Prostate gland (tissue), 2 donors: ENCODE results near the gene ARMH1. TPM values are rescaled to one million over a fixed set of nuclear protein-coding genes. Genes with fewer than 3 reads are reported as not detected.

Source experiments
- DNase-seq: peaks from one replicate; pipeline ENCODE4 v3.0.0-alpha.2; 2019; ENCODE audit warnings: low spot score
- H3K27ac ChIP-seq, 2 donors: fragments of 200-600 bp; sonication (generic); 2 replicates each; pipeline ENCODE4 v1.5.1; 2017 to 2019
- H3K27me3 ChIP-seq: fragments of 200-600 bp; sonication (generic); replicated peaks from 2 replicates; pipeline ENCODE4 v1.5.1; 2019; ENCODE audit not compliant: insufficient read depth
- H3K36me3 ChIP-seq, 2 donors: fragments of 200-600 bp; sonication (generic); 1 replicate in 1 of 2; 2 replicates in 1 of 2; pipeline versions ENCODE4 v1.5.1 to v1.8.1; 2017 to 2019
- H3K4me1 ChIP-seq: fragments of 200-600 bp; sonication (generic); replicated peaks from 2 replicates; pipeline ENCODE4 v1.5.1; 2019
- H3K4me3 ChIP-seq, 2 donors: fragments of 200-600 bp; sonication (generic); 2 replicates each; pipeline ENCODE4 v1.5.1; 2017 to 2019
- H3K9me3 ChIP-seq: fragments of 200-600 bp; sonication (generic); 2 replicates; pipeline ENCODE4 v1.5.1; 2017
- CTCF ChIP-seq, 4 experiments: fragments of 200-600 bp in 2 of 4; fragments of 450-650 bp in 2 of 4; sonication (generic) in 2 of 4; IDR thresholded peaks; 1 replicate in 3 of 4; 2 replicates in 1 of 4; pipeline ENCODE4 v1.5.1; 2016 to 2019; ENCODE audit warnings: antibody characterized with exemption in 4 of 4, mild to moderate bottlenecking in 2 of 4, moderate library complexity in 2 of 4
- POLR2A ChIP-seq: fragments of 450-650 bp; IDR thresholded peaks from one replicate; pipeline ENCODE4 v1.6.1; 2016; ENCODE audit warnings: antibody characterized with exemption, mild to moderate bottlenecking
- POLR2AphosphoS5 ChIP-seq: sonication (generic); formaldehyde crosslinking; IDR thresholded peaks from one replicate; pipeline ENCODE4 v1.6.1; 2017; ENCODE audit warnings: antibody characterized with exemption
- WGBS: methylation state at CpG from one replicate; pipeline ENCODE4 v1.1.5; 2018; 5-methylcytosine and 5-hydroxymethylcytosine counted together
- intact Hi-C: fragments of 100-400 bp; cut with DNase I; formaldehyde crosslinking; loops from one replicate; pipeline ENCODE4 v1.14.2; 2022
- total RNA-seq, 2 donors: library from RNA; depleted of rRNA; stranded (reverse); fragments of >200 nt; gene quantifications; one replicate each; pipeline ENCODE4 v1.1.0, GENCODE V29; 2016

The ARMH1 gene
- total RNA-seq, 2 donors from 2014 or later, result 1.0 to 3.6 TPM

GRCh38 chr1:44739307-44740178 lies 65.0 kb downstream of the ARMH1 start, which contains the start of gene KIF2C:
KIF2C (plus strand) TSS chr1:44739837; CDS start chr1:44739933, 96 bp downstream.
- Histone ChIP-seq H3K36me3 (no peaks in the 10 kb centered on the region), H3K27me3 (no peaks in the 10 kb centered on the region), H3K4me3 (peak within 1 kb of the TSS; percentile 41 to 43), H3K4me1 (no peaks in the 10 kb centered on the region), H3K27ac (peak within 1 kb of the TSS; percentile 74 to 86), H3K9me3 (no peaks in the 10 kb centered on the region)
- peak; percentile 92 for DNase-seq
- peak; percentile 99 for TF ChIP-seq POLR2AphosphoS5
- peak; percentile 58 for TF ChIP-seq POLR2A
- TF ChIP-seq CTCF (IDR thresholded peaks at IDR 0.05), result peak in 1 of 4 experiments; percentile 44
- WGBS, result under 1% methylated on average over 57 of the region's 57 CpGs
- intact Hi-C loops, result loop anchor here (10.0 kb wide), 1 partner anchor 565 kb away; no protein-coding TSS in a partner anchor

GRCh38 chr1:44740179-44740617 lies 65.7 kb downstream of the ARMH1 start:
- intact Hi-C loops, result no loop called here
- Histone ChIP-seq H3K36me3 (no peaks in the 10 kb centered on the region), H3K27ac (no peak overlapping the region), H3K4me3 (peak overlapping the region; percentile 41 to 43), H3K9me3 (no peaks in the 10 kb centered on the region), H3K27me3 (no peaks in the 10 kb centered on the region), H3K4me1 (no peaks in the 10 kb centered on the region)
- WGBS, result 1% methylated on average over 14 of the region's 14 CpGs
- TF ChIP-seq POLR2A (no peak), POLR2AphosphoS5 (no peak)
- no peak for DNase-seq

GRCh38 chr1:44743211-44743610 lies 68.7 kb downstream of the ARMH1 start:
- no peak overlapping the region for H3K4me3 ChIP-seq
- H3K27me3 ChIP-seq, result no peaks in the 10 kb centered on the region
- intact Hi-C loops, result no loop called here
- H3K4me1 ChIP-seq, result no peaks in the 10 kb centered on the region
- TF ChIP-seq POLR2A, result no peak
- no peak for TF ChIP-seq CTCF (IDR thresholded peaks at IDR 0.05)
- TF ChIP-seq POLR2AphosphoS5, result no peak
- 81% methylated on average over 1 of the region's 1 CpG for WGBS
- no peak for DNase-seq
- H3K36me3 ChIP-seq, result no peaks in the 10 kb centered on the region
- no peak overlapping the region for H3K27ac ChIP-seq
- H3K9me3 ChIP-seq, result no peaks in the 10 kb centered on the region

- intact Hi-C loops, result no loop called here
- no peak for DNase-seq
- TF ChIP-seq POLR2A (no peak), POLR2AphosphoS5 (no peak), CTCF (IDR thresholded peaks at IDR 0.05) (no peak)
- Histone ChIP-seq H3K4me3 (no peak overlapping the region), H3K27me3 (no peaks in the 10 kb centered on the region), H3K9me3 (no peaks in the 10 kb centered on the region), H3K36me3 (no peaks in the 10 kb centered on the region), H3K27ac (no peak overlapping the region), H3K4me1 (no peaks in the 10 kb centered on the region)
- 96% methylated on average over 3 of the region's 3 CpGs for WGBS
Observed at GRCh38 chr1:44747878-44748277, 73.4 kb downstream of the ARMH1 start.

- 96% methylated on average over 2 of the region's 2 CpGs for WGBS
- intact Hi-C loops, result no loop called here
- Histone ChIP-seq H3K27ac (no peak overlapping the region), H3K4me1 (no peaks in the 10 kb centered on the region), H3K9me3 (no peaks in the 10 kb centered on the region), H3K36me3 (no peaks in the 10 kb centered on the region), H3K27me3 (no peaks in the 10 kb centered on the region), H3K4me3 (no peak overlapping the region)
- TF ChIP-seq POLR2A (no peak), CTCF (IDR thresholded peaks at IDR 0.05) (no peak), POLR2AphosphoS5 (no peak)
- DNase-seq, result no peak
Observed at GRCh38 chr1:44757420-44757819, 82.9 kb downstream of the ARMH1 start.
